Left ventricle myocardium inferior (tissue), 1 donor: ENCODE data around the gene COG3. TPM values are rescaled to one million over a fixed set of nuclear protein-coding genes. Genes with fewer than 3 reads are reported as not detected.
A peak's percentile ranks its signal among the peaks of the same experiment; 100 is the strongest.

Experiments used
- DNase-seq: peaks from one replicate; pipeline ENCODE4 v3.0.0-alpha.2; 2020
- H3K27ac ChIP-seq: fragments of 200-600 bp; replicated peaks from 2 replicates; pipeline ENCODE4 v1.8.0; 2021
- H3K27me3 ChIP-seq: fragments of 200-600 bp; 2 replicates; pipeline ENCODE4 v1.8.0; 2021; ENCODE audit warnings: low read depth
- H3K36me3 ChIP-seq: fragments of 200-600 bp; 2 replicates; pipeline ENCODE4 v1.8.0; 2021
- H3K4me1 ChIP-seq: fragments of 200-600 bp; 2 replicates; pipeline ENCODE4 v1.8.0; 2021
- H3K4me3 ChIP-seq: fragments of 200-600 bp; 2 replicates; pipeline ENCODE4 v1.8.0; 2021; ENCODE audit warnings: mild to moderate bottlenecking, moderate library complexity
- H3K9me3 ChIP-seq: fragments of 200-600 bp; replicated peaks from 2 replicates; pipeline ENCODE4 v1.8.0; 2021
- CTCF ChIP-seq: fragments of 200-600 bp; IDR thresholded peaks from 2 replicates; pipeline ENCODE4 v1.8.0; 2021; ENCODE audit warnings: antibody characterized with exemption, mild to moderate bottlenecking, borderline replicate concordance
- intact Hi-C: fragments of 100-400 bp; cut with micrococcal nuclease; formaldehyde crosslinking; loops from one replicate; pipeline ENCODE4 v1.11.0; 2022
- total RNA-seq: library from RNA; stranded (reverse); fragmentation: NEBNext Ultra II Directional; extraction: Animal tissue kit (Norgen Biotek cat#: 25700); gene quantifications from one replicate; pipeline ENCODE4 v1.2.1, GENCODE V29; 2021
- donor health status: DM: no; HTN: yes; CAD: no; lungs with severe emphysema.

Gene COG3
- total RNA-seq, 1 donor from 2014 or later = 15.7 TPM

- Histone ChIP-seq H3K4me3 (no peak overlapping the region), H3K9me3 (no peaks in the 10 kb centered on the region), H3K36me3 (peaks cover 80% of the 10 kb centered on the region), H3K27ac (no peak overlapping the region), H3K27me3 (no peaks in the 10 kb centered on the region), H3K4me1 (no peaks in the 10 kb centered on the region)
- DNase-seq = no peak
- no peak for TF ChIP-seq CTCF
- intact Hi-C loops = no loop called here
These were observed 27.8 kb downstream of the COG3 start for GRCh38 chr13:45492538-45492937.

- H3K27ac ChIP-seq = no peak overlapping the region
- H3K27me3 ChIP-seq = no peaks in the 10 kb centered on the region
- DNase-seq = no peak
- H3K4me3 ChIP-seq = no peak overlapping the region
- H3K9me3 ChIP-seq = no peaks in the 10 kb centered on the region
- H3K4me1 ChIP-seq = no peaks in the 10 kb centered on the region
- intact Hi-C loops = no loop called here
- no peak for TF ChIP-seq CTCF
- peaks cover 85% of the 10 kb centered on the region for H3K36me3 ChIP-seq
These were observed 32.2 kb downstream of the COG3 start for GRCh38 chr13:45496942-45497341.

- Histone ChIP-seq H3K27me3 (no peaks in the 10 kb centered on the region), H3K4me3 (no peak overlapping the region), H3K36me3 (peaks cover 86% of the 10 kb centered on the region), H3K4me1 (no peaks in the 10 kb centered on the region), H3K9me3 (no peaks in the 10 kb centered on the region), H3K27ac (peak overlapping the region; percentile 17)
- no peak for DNase-seq
- intact Hi-C loops = no loop called here
- TF ChIP-seq CTCF = no peak
These were observed 35.9 kb downstream of the COG3 start for GRCh38 chr13:45500492-45501174.

- Histone ChIP-seq H3K27ac (no peak overlapping the region), H3K36me3 (peaks cover 86% of the 10 kb centered on the region), H3K9me3 (no peaks in the 10 kb centered on the region), H3K4me3 (no peak overlapping the region), H3K4me1 (no peaks in the 10 kb centered on the region), H3K27me3 (no peaks in the 10 kb centered on the region)
- no peak for DNase-seq
- TF ChIP-seq CTCF = no peak
- intact Hi-C loops = no loop called here
These were observed 36.4 kb downstream of the COG3 start for GRCh38 chr13:45501175-45501526.

GRCh38 chr13:45503658-45504057, 38.9 kb downstream of the COG3 start:
- TF ChIP-seq CTCF = no peak
- H3K36me3 ChIP-seq = peaks cover 82% of the 10 kb centered on the region
- no peak overlapping the region for H3K4me3 ChIP-seq
- intact Hi-C loops = no loop called here
- H3K27me3 ChIP-seq = no peaks in the 10 kb centered on the region
- H3K27ac ChIP-seq = no peak overlapping the region
- H3K9me3 ChIP-seq = no peaks in the 10 kb centered on the region
- H3K4me1 ChIP-seq = no peaks in the 10 kb centered on the region
- no peak for DNase-seq

- H3K4me3 ChIP-seq = no peak overlapping the region
- H3K27ac ChIP-seq = no peak overlapping the region
- no peak for DNase-seq
- H3K36me3 ChIP-seq = peaks cover 90% of the 10 kb centered on the region
- no peaks in the 10 kb centered on the region for H3K9me3 ChIP-seq
- no peak for TF ChIP-seq CTCF
- intact Hi-C loops = no loop called here
- no peaks in the 10 kb centered on the region for H3K27me3 ChIP-seq
- H3K4me1 ChIP-seq = peaks cover 2% of the 10 kb centered on the region
These were observed 42.1 kb downstream of the COG3 start for GRCh38 chr13:45506811-45507210.
